HUES64 (cell line): ENCODE measurements around the gene ADAM11.
A peak's percentile ranks its signal among the peaks of the same experiment; 100 is the strongest.

ENCODE experiments used
- H3K27ac ChIP-seq: 2 replicates; pipeline ENCODE4 v1.7.0; 2013; ENCODE audit warnings: low read depth, low read length, inconsistent platforms
- H3K27me3 ChIP-seq: 2 replicates; pipeline ENCODE4 v1.6.1; 2013; ENCODE audit warnings: mild to moderate bottlenecking, low read length; ENCODE audit not compliant: insufficient read depth
- H3K36me3 ChIP-seq: 2 replicates; pipeline ENCODE4 v1.6.1; 2013; ENCODE audit warnings: mild to moderate bottlenecking, low read length; ENCODE audit not compliant: insufficient read depth
- H3K4me1 ChIP-seq: 2 replicates; pipeline ENCODE4 v1.6.1; 2013; ENCODE audit warnings: mild to moderate bottlenecking, low read length, moderate library complexity; ENCODE audit not compliant: insufficient read depth
- H3K4me3 ChIP-seq: 2 replicates; pipeline ENCODE4 v1.5.1; 2013; ENCODE audit warnings: mild to moderate bottlenecking, low read length, moderate library complexity
- H3K9ac ChIP-seq: 2 replicates; pipeline ENCODE4 v1.6.1; 2013; ENCODE audit warnings: mild to moderate bottlenecking, low read depth, low read length
- H3K9me3 ChIP-seq: 2 replicates; pipeline ENCODE4 v1.6.1; 2013; ENCODE audit warnings: low read depth, low read length; ENCODE audit not compliant: insufficient read depth
- WGBS: fragments of 150-250, 120-280 bp; methylation state at CpG from one replicate; pipeline ENCODE4 v1.1.7; 2013; ENCODE audit warnings: missing lambda C conversion rate; 5-methylcytosine and 5-hydroxymethylcytosine counted together

Gene ADAM11

DNA sequence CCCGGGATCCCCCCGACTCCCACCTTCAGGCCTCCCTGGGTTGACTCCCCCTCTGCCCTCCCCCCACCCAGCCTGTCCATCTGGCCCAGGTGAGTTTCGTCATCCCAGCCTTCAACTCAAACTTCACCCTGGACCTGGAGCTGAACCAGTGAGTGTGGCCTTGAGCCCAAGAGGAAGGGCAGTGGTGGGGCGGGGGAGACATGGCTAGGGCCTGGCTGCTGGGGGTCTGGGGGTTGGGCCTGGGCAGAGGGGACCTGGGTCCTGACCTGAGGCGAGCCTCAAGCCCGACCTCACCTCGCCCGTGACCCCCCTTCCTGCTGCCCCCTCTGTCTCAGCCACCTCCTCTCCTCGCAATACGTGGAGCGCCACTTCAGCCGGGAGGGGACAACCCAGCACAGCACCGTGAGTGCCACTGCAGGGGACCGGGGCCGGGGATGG, 10.9 kb downstream of the ADAM11 start:
- no peak overlapping the region for H3K4me3 ChIP-seq
- H3K27me3 ChIP-seq = no peaks in the 10 kb centered on the region
- no peak overlapping the region for H3K9ac ChIP-seq
- H3K27ac ChIP-seq = no peak overlapping the region
- H3K36me3 ChIP-seq = no peaks in the 10 kb centered on the region
- H3K4me1 ChIP-seq = 0 out of 2 replicates have a peak, but pooled peaks cover 7% of the 10 kb centered on the region
- no peaks in the 10 kb centered on the region for H3K9me3 ChIP-seq
- 89% methylated on average over 14 of the region's 15 CpGs for WGBS

DNA sequence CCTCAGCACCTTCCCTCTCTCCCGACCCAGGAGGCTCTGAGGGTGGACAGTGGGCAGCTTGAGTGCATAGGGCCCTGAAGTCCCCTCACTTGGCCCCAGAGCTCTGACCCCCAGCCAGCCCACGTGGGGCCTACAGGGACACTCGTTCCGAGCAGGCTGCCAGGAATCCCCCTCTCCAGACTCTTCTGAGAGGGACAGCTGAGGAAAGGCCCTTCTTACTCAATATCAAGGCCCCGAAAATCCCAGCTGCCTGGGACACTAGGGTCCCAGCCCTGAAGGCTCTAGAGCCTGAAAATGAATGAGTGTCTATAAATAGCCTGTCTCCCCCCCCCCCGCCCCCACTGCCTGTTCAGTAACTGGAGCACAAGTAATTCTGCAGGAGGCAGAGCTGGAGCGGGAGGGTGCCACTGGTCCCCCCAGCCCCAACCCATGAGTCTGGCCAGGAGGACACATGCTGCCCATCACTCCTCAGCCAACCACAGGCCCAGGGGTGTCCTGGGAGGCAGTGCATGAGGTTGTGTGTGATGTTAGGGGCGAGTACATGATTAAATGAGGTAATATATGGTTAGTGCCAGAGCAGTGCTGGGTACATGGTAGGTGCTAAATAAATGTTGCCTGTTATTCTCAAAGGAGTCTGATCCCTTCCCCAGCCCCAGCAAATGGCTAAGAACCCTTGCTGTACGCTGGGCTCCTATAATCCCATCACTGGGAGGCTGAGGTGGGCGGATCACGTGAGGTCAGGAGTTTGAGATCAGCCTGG, 11.6 kb downstream of the ADAM11 start:
- Histone ChIP-seq H3K27me3 (no peaks in the 10 kb centered on the region), H3K4me3 (no peak overlapping the region), H3K9ac (no peak overlapping the region), H3K4me1 (0 out of 2 replicates have a peak, but pooled peaks cover 7% of the 10 kb centered on the region), H3K9me3 (no peaks in the 10 kb centered on the region), H3K36me3 (no peaks in the 10 kb centered on the region), H3K27ac (no peak overlapping the region)
- 84% methylated on average over 10 of the region's 11 CpGs for WGBS

GRCh38 chr17:44772308-44773045, 13.7 kb downstream of the ADAM11 start:
- peaks cover 15% of the 10 kb centered on the region for H3K27me3 ChIP-seq
- 0 out of 2 replicates have a peak, but pooled peaks cover 4% of the 10 kb centered on the region for H3K4me1 ChIP-seq
- H3K36me3 ChIP-seq = no peaks in the 10 kb centered on the region
- no peak overlapping the region for H3K4me3 ChIP-seq
- no peaks in the 10 kb centered on the region for H3K9me3 ChIP-seq
- no peak overlapping the region for H3K9ac ChIP-seq
- WGBS = 86% methylated on average over 19 of the region's 21 CpGs
- no peak overlapping the region for H3K27ac ChIP-seq

DNA sequence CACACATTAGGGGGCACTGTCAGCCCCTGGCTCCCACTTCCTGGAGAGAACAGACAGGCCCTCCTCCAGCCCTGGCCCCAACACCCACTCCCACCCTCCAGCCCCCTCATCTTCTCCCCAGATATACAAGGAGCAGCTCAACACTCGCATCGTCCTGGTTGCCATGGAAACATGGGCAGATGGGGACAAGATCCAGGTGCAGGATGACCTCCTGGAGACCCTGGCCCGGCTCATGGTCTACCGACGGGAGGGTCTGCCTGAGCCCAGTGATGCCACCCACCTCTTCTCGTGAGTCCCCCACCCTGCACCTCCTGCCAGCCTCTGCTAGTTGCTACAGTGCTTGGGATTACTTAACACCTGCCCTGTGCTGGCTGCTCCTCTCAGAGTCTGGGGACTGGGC, 14.4 kb downstream of the ADAM11 start:
- no peaks in the 10 kb centered on the region for H3K9me3 ChIP-seq
- no peak overlapping the region for H3K4me3 ChIP-seq
- no peaks in the 10 kb centered on the region for H3K36me3 ChIP-seq
- WGBS = 89% methylated on average over 6 of the region's 6 CpGs
- no peaks in the 10 kb centered on the region for H3K4me1 ChIP-seq
- no peak overlapping the region for H3K9ac ChIP-seq
- no peak overlapping the region for H3K27ac ChIP-seq
- peaks cover 18% of the 10 kb centered on the region for H3K27me3 ChIP-seq

DNA sequence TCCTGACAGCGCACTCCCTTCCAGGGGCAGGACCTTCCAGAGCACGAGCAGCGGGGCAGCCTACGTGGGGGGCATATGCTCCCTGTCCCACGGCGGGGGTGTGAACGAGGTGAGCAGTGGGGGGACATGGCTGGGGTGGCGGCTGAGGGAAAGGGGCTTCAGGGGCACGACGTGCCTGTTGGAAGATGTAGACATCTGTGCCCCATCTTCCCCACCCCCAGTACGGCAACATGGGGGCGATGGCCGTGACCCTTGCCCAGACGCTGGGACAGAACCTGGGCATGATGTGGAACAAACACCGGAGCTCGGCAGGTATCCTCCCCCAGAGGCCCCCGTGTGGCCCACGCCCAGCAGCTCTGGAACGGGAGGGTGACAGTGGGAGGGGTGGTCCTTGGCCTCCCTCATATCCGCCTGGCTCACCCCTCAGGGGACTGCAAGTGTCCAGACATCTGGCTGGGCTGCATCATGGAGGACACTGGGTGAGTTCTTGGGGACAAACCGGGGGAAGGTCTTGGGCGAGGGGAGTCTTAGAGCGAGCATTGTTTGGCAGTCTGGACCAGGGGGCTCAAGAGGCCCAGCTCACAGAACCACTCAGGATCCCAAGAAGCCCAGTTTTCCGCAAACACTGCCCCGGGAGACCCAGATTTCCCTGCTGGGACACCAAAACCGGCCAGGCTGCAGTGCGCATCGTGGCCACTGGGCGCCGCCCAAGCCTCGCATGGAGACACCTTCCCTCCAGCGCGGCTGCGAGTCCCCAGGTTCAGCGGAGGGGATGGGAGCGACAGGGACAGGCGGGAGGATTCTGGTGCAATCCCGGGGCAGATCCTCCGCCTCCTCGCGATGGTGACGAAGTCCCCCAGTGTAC, 15.7 kb downstream of the ADAM11 start:
- WGBS = 38% methylated on average over 37 of the region's 42 CpGs
- Histone ChIP-seq H3K9me3 (no peaks in the 10 kb centered on the region), H3K36me3 (no peaks in the 10 kb centered on the region), H3K27me3 (peaks cover 18% of the 10 kb centered on the region), H3K27ac (0 out of 2 replicates have a peak overlapping the region, but pooled peaks have one; percentile 5), H3K4me1 (no peaks in the 10 kb centered on the region), H3K4me3 (peak overlapping the region; percentile 77), H3K9ac (peak overlapping the region; percentile 56)

GRCh38 chr17:44775136-44775837, 16.5 kb downstream of the ADAM11 start:
- H3K27ac ChIP-seq = 0 out of 2 replicates have a peak overlapping the region, but pooled peaks have one; percentile 5
- H3K9me3 ChIP-seq = no peaks in the 10 kb centered on the region
- H3K9ac ChIP-seq = peak overlapping the region; percentile 56
- no peaks in the 10 kb centered on the region for H3K36me3 ChIP-seq
- peaks cover 18% of the 10 kb centered on the region for H3K27me3 ChIP-seq
- H3K4me1 ChIP-seq = no peaks in the 10 kb centered on the region
- under 1% methylated on average over 50 of the region's 50 CpGs for WGBS
- H3K4me3 ChIP-seq = peak overlapping the region; percentile 77

GRCh38 chr17:44775838-44776621, 17.2 kb downstream of the ADAM11 start:
- no peak overlapping the region for H3K27ac ChIP-seq
- H3K27me3 ChIP-seq = peaks cover 18% of the 10 kb centered on the region
- no peaks in the 10 kb centered on the region for H3K36me3 ChIP-seq
- WGBS = 12% methylated on average over 39 of the region's 43 CpGs
- peak overlapping the region; percentile 57 for H3K9ac ChIP-seq
- no peaks in the 10 kb centered on the region for H3K9me3 ChIP-seq
- H3K4me3 ChIP-seq = peak overlapping the region; percentile 57
- no peaks in the 10 kb centered on the region for H3K4me1 ChIP-seq

GRCh38 chr17:44776628-44777393, 18.0 kb downstream of the ADAM11 start:
- Histone ChIP-seq H3K27ac (no peak overlapping the region), H3K4me1 (peaks cover 6% of the 10 kb centered on the region), H3K27me3 (peaks cover 18% of the 10 kb centered on the region), H3K9ac (no peak overlapping the region), H3K4me3 (no peak overlapping the region; the same call in 1 of the 2 replicates), H3K36me3 (no peaks in the 10 kb centered on the region), H3K9me3 (no peaks in the 10 kb centered on the region)
- 90% methylated on average over 19 of the region's 19 CpGs for WGBS

GRCh38 chr17:44777394-44778348, 18.9 kb downstream of the ADAM11 start:
- 92% methylated on average over 20 of the region's 20 CpGs for WGBS
- no peaks in the 10 kb centered on the region for H3K36me3 ChIP-seq

More at GRCh38 chr17:44777394-44778348, 18.9 kb downstream of the ADAM11 start:
- H3K27ac ChIP-seq = no peak overlapping the region
- H3K9me3 ChIP-seq = no peaks in the 10 kb centered on the region
- no peak overlapping the region for H3K9ac ChIP-seq
- H3K4me1 ChIP-seq = peaks cover 14% of the 10 kb centered on the region
- no peak overlapping the region for H3K4me3 ChIP-seq
- peaks cover 18% of the 10 kb centered on the region for H3K27me3 ChIP-seq
